ENCODE measurements around the gene NR2C2. TPM values are rescaled to one million over a fixed set of nuclear protein-coding genes. Genes with fewer than 3 reads are reported as not detected.

NR2C2 gene
- total and polyA plus RNA-seq, 2 of the 13 experiments (the other 11 are each of a cell fraction or from before 2014, with no cell fraction given), result 7.8 to 11.8 TPM

- no peaks in the 10 kb centered on the region for H3K9me3 ChIP-seq (ENCODE audit: low read length)
- POLR2A ChIA-PET, result no interaction called here
- H3K9ac ChIP-seq (ENCODE audit: insufficient read depth, low read depth, low read length), result no peak overlapping the region
- in situ Hi-C loops (cut with HindIII; ENCODE audit: extremely low pct_ligation_motif_present, low pct_unique_long_range_greater_than_20kb) (no loop called here), intact Hi-C loops (cut with micrococcal nuclease; ENCODE audit: unreplicated experiment) (no loop called here)
- BruUV-seq (replicated peaks), result no TSS peak
- WGBS (ENCODE audit: low lambda C conversion rate), result 100% methylated on average over 2 of the region's 2 CpGs
- no peak for FAIRE-seq
- CTCF ChIA-PET (ENCODE audit: low intra/inter-chr PET ratio, low total read pairs), result no interaction called here
- no peak overlapping the region for H3K27ac ChIP-seq (ENCODE audit: extremely low read length, insufficient read depth, low read length)
- H3K79me2 ChIP-seq (ENCODE audit: insufficient read depth, low read length), result no peaks in the 10 kb centered on the region
- H3K4me2 ChIP-seq (ENCODE audit: low read depth, low read length), result no peak overlapping the region
- no peak overlapping the region for H2AFZ ChIP-seq (ENCODE audit: low read length)
- no peak for ATAC-seq
- peaks cover 25 to 62% of the 10 kb centered on the region in 2 experiments for H3K36me3 ChIP-seq (replicated peaks in 1 of 2; ENCODE audit: control insufficient read depth in 1 of 2, insufficient read depth in 2 of 2, low read length in 2 of 2)
- DNase-seq (ENCODE audit: low spot score), result no peak
- H3K4me1 ChIP-seq (ENCODE audit: insufficient read depth, low read length), result no peaks in the 10 kb centered on the region
- no peaks in the 10 kb centered on the region for H3K27me3 ChIP-seq (ENCODE audit: control insufficient read depth in 1 of 2, insufficient read depth in 2 of 2, low read length in 2 of 2)
- no peak overlapping the region for H3K4me3 ChIP-seq (replicated peaks in 1 of 3; ENCODE audit: insufficient read depth in 1 of 3, low read depth in 2 of 3, low read length in 3 of 3)
- no peaks in the 10 kb centered on the region for H4K20me1 ChIP-seq (ENCODE audit: insufficient read depth, low read length)
- TF ChIP-seq MYNN (CRISPR knock-in tag; IDR thresholded peaks at IDR 0.05; ENCODE audit: low read depth) (no peak), DNMT3B (CRISPR knock-in tag; conservative IDR thresholded peaks at IDR 0.05) (no peak), ZNF678 (CRISPR knock-in tag; IDR thresholded peaks at IDR 0.05) (no peak), ZFP36 (IDR thresholded peaks at IDR 0.05; ENCODE audit: borderline replicate concordance, low read depth, low read length, partially characterized antibody) (no peak), RERE (CRISPR knock-in tag; IDR thresholded peaks at IDR 0.05; ENCODE audit: low read depth) (no peak), ZNF788 (CRISPR knock-in tag; IDR thresholded peaks at IDR 0.05; ENCODE audit: borderline replicate concordance) (no peak), ZNF652 (CRISPR knock-in tag; IDR thresholded peaks at IDR 0.05; ENCODE audit: borderline replicate concordance, low read depth) (no peak), ZNF235 (CRISPR knock-in tag; IDR thresholded peaks at IDR 0.05; ENCODE audit: borderline replicate concordance) (no peak), AFF4 (CRISPR knock-in tag; IDR thresholded peaks at IDR 0.05) (no peak), ZC3H4 (CRISPR knock-in tag; IDR thresholded peaks at IDR 0.05; ENCODE audit: borderline replicate concordance) (no peak), ZBTB39 (CRISPR knock-in tag; IDR thresholded peaks at IDR 0.05) (no peak), ZNF12 (CRISPR knock-in tag; IDR thresholded peaks at IDR 0.05) (no peak)
- TF ChIP-seq, protein P1, sequence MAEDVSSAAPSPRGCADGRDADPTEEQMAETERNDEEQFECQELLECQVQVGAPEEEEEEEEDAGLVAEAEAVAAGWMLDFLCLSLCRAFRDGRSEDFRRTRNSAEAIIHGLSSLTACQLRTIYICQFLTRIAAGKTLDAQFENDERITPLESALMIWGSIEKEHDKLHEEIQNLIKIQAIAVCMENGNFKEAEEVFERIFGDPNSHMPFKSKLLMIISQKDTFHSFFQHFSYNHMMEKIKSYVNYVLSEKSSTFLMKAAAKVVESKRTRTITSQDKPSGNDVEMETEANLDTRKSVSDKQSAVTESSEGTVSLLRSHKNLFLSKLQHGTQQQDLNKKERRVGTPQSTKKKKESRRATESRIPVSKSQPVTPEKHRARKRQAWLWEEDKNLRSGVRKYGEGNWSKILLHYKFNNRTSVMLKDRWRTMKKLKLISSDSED (CRISPR knock-in tag; IDR thresholded peaks at IDR 0.05), result no peak
These were observed 85.3 kb downstream of the NR2C2 start for GRCh38 chr3:15032650-15033049.
